ENCODE measurements around the gene PVALB.

Gene PVALB

DNA sequence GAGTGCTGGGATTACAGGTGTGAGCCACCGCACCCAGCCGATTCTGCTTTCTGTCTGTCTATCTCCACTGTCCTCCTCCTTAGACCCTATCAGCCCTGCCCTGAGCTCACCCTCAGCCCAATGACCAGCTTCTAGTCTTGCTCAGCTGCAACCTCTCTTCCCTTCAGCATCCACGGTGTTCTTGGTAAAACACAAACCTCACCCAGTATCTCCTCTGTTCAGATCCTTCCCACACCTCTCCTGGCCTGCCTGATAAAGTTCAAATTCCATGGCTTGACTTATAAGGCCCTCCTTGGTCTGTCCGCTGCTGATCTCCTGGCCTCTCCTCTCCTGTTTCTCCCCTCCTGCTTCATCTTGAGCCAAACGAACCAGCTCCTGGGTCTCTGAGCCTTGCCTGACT lies 29.4 kb upstream of the PVALB start:
- DNase-seq, result no peak

DNA sequence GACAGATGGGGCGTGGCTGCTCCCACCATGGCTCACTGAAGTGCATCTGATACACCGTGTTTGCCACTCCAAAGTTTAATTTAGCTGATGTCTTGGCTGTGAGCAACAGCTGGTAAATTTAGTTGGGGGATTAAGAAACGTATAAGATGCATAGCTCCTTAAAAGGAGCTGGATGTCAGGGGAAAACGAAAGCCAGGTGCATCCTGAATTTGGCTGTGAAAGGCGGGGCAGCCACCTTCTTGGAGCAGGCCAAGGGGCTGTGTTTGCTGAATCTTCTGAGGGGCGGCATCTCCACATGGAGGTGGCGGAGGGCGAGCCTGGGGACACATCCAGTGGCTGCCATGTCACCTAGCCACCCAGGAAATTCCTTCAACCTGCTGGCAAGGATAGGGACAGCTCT lies 23.3 kb upstream of the PVALB start:
- DNase-seq, result no peak

DNA sequence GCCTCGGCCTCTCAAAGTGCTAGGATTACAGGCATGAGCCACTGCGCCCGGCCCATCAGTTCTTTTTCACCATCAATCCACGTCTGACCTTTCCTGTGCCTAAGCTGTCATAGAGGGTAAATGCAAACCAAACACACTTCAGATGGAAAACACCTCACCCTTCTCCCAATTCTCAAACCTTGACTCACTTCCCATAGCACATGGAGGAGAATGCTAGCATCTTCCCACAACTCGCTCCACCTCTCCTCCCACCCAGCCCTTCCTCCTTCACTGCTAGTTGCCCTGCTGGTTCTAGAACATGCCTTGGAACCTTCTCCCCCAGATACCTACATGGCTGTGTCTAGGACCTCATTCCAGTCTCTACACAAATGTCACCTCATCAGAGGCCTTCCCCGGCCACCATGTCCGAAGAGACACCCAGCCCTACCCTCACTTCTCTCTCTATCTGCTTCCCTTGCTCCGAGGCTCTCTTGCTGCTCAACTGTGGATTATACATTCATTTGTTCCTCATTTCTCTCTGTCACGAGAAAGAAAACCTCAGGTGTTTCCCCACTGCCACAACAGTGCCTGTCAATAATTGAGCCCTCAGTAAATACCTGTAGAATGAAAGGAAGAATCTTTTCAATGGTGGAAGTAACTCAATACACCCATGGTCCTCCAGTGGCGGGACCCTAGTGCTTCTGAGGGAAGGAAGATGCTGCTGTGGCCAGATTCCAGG lies 22.7 kb upstream of the PVALB start:
- no peak for DNase-seq

DNA sequence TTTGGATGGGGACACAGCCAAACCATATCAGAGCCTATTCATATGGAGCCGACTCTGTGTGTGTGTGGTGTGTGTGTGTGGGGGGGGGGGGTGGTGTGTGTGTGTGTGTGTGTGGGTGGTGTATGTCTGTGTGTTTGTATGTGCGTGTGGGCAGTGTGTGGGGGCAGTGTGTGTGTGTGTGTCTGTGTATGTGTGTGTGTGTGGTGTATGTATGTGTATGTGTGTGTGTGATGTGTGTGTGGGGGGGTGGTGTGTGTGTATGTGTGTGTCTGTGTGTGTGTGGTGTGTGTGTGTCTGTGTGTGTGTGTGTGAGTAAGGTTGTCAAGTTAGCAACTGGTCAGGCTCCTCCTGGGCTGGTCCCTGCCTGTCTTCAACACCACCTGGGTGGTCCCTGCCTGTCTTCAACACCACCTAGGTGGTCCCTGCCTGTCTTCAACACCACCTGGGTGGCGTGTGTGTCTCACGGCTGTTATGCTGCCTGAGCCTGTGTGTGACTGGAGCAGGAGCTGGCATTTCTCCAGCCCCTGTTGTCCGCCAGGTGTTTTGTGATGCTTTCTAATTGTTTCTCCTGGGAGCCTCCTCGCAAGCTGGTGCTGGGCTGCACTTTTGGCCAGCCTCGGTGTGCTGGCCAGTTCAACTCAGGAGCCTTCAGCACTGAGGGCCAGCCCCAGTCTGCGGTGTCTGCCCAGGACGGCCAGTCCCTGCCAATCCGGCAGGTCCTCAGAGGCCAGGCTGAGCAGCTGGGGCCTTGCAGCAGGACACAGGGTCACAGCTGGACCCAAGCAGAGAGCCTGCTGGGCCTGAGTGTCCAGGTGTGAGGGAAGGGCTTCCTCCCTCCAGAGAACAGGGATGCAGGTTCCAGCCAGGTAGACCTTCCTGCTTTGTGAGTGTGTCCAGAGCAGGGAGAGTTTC lies 21.5 kb upstream of the PVALB start:
- DNase-seq, result no peak

DNA sequence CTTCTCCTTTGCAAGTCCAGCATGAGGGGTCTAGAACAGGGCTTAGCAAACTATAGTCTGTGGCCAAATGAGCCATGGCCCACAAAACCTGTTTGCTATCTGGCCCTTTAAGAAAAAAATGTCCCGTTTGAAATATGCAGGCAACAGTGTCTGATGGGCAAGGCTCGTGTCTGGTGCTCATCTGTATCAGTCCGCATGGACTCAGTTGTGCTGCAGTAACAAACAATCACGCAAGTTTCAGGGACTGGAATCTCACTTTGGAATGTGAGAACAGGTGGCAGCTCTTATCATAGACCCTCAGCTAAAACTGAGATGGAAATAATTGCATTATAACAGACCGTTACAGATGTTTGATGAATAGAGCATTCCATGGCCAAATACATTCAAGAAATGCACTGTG lies 19.1 kb upstream of the PVALB start:
- no peak for DNase-seq

DNA sequence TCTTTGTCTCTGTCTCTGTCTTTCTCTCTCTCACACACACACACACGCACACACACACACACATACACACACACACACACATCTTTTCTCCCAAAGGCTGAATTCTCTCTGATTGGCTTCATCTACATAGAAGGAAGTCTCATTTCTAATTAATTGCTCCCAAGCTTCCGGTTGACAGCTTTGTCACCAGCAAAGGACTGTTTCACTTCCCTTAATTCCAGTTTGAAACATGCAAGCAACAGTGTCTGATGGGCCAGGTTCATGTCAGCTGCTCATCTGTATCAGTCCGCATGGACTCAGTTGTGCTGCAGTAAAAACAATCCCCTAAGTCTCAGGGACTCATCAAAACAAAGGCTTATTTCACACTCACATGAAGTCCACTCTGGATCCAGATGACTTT lies 16.2 kb upstream of the PVALB start:
- no peak for DNase-seq

DNA sequence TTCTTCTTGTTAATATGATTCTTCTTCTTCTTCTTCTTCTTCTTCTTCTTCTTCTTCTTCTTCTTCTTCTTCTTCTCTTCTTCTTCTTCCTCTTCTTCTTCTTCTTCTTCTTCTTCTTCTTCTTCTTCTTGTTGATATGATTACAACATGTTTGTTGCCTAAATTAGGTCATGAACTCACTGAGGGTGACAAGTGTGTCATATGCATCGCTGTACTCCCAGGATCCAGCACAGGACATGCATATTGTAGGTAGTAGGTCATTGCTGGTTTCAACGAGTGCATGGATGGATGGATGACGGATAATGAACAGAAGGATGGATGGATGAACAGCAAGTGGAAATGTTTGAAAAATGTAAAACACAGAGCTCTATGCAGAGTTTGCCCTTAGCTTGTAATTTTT lies 14.9 kb upstream of the PVALB start:
- DNase-seq, result no peak

DNA sequence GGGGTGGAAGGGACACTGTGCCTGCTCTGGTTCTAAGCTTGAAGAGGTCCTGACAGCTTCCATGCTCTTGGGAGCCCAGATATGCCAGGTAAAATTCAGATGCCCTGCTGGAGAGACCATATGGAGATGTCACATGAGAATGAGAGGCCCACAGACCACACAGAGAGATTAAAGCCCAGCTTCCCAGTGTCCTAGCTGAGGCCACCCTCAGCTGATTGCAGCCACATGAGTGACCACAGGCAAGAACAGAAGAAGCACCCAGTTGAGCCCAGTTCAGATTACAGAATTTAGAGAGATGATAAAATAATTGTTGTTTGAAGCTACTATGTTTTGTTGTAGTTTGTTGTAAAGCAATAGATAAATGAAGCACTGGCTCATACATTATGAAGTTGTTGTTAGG lies 14.4 kb upstream of the PVALB start:
- no peak for DNase-seq

DNA sequence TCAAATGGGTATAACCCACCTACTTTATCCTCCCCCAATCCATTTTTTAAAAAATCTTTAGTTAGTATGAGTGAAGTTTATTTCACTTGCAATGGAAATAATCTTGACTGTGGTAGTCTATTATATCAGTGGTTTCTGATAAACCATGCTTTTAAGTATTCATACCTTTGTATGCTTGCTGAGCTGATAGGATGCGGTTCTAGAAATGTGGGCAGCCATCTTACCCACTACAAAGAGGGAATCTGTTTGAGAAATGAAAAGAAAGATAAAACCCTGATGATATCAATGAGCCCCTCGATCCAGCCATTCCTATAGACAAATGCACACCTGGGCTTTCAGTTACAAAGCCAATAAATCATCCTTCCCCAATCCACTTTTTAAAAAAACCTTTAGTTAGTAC lies 13.8 kb upstream of the PVALB start:
- no peak for DNase-seq

DNA sequence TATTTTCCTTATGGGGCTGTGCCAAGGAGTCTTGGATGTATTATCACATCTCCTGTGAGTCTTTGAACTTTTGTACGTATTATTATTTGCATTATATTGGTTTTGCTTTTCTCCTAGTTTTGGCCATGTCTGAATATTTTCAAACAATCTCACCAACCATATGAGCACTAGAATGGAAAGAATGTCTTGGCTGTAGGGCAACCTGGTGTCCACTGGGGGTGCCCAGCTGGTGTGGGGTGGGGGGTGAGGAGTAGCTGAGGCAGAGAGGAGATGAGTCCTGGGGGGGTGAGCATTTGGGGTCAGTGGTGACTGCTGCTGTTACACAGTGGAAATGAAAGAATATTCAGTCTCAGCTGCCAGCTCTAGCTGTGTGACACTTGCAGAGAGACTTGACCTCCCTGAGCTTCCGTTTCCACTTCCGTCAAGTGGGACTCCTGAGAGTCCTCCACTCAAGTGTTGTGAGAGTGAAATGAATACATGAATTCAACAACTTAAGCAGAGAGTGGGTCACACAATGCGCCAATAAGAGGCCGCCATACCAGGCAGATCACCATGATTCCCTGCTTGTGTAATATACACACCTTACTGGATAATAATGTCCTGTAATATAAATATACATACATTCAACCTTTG lies 12.7 kb upstream of the PVALB start:
- no peak for DNase-seq

DNA sequence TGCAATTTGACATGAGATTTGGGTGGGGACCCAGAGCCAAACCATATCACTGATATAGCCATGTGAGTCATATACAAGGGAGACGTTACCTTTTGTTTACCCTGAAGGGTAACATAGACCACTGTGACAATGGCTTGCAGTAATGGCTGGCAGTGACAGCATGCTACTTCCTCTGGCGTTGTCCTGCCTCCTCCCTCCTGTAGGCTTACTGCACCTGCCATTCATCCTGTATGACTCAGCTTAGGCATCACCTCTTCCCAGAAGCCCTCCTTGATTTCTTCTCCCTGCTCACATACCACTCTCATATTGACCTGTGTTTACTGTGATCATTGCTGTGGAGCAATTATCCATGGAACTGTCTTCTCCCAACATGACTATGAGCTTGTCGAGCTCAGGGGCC lies 12.0 kb upstream of the PVALB start:
- DNase-seq, result no peak

DNA sequence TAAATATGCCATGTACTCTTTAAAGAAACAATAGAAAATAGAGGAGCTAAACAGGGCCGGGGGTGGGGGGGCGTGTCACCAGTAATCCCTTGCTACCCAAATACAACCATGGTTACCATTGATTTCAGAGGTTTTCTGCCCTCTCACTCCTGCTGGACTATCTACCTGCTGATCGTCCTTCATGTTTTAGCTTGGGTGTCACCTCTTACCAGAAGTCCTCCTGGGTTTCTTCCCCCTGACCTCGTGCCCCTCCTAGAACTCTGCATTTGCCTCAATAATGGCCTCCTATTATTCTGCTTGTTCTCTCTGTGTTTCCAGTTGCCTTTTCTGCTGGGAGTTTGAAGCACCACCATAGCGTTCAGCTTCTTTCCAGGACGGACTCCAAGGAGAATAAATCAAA lies 9.4 kb upstream of the PVALB start:
- no peak for DNase-seq

DNA sequence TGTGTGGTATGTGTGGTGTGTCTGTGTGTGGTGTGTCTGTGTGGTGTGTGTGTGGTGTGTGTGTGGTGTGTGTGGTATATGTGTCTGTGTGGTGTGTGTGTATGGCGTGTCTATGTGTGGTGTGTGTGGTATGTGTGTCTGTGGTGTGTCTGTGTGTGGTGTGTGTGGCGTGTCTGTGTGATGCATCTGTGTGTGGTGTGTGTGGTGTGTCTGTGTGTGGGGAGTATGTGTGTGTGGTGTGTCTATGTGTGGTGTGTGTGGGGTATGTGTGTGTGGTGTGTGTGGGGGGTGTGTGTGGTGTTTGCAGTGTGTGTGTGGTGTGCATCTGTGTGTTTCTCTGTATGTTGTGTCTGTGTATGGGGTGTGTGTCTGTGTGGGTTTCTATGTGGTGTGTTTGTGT lies 7.8 kb upstream of the PVALB start:
- DNase-seq, result no peak

DNA sequence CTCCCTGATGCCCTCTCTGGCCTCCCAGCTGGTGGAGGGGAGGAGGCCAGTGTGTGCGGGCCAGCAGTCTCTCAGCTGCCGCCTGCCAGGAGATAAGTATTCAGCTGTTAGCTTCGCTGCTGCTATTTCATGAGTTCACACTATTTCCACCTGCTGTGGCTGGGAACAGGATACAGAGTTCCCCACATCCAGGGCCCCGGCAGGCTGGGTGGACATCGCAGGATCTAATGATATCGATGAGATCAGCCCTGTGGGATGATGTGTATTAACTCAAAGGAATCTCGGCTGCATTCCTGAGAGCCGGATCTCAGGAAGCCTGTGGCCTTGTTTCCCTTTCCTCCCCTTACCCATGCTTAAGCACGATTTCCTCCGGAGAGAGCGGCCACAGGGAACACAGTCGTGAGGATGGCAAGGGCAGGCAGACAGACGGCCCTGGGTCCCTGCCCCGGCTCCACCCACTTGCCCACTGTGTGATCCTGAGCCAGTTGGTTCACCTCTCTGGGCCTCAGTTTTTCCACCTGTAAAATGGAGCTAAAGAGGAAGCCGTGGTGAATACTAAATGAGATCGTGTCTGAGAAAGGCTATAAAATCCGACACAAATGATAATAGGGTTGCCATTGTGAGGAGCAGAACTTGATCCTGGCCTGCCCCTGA lies 6.5 kb upstream of the PVALB start:
- no peak for DNase-seq

DNA sequence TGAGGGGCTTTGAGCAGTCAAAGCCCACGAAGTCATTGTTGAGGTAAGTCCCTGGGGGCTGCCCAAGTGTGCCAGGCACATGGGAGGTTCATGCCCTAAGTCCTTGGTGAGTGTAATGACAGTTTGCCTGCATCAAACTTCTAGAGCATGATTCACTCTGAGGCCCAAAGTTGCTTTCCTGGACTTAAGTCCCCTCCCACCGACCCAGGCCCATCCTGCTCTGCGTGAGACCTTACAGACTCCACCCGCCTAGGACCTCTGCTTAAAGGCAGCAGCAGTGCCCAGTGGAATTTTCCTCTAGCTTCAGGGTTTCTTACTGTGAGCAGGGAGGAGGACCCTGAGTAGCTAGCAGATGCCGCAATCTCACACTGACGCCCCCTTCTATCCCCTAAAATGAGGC lies 5.7 kb upstream of the PVALB start:
- DNase-seq, result no peak

DNA sequence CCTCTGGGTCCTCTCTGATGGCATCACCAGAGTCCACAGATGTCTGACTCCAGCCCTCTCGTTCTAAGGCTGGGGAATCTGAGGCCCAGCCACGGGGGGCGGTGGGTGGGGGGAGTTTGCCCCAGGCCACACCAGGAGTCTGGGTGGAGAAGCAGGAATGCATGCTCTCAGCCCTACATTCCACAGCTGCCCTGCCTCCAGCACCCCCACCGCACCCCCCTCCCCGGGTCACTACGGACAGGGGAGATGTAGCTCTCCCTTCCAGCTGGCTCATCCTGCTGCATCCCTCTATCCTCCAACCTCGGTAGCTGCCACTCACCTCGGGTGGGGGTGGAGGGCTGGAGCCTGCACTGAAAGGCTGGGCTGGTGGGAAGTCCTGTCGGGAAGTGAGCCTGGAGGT lies 2.3 kb upstream of the PVALB start:
- no peak for DNase-seq

DNA sequence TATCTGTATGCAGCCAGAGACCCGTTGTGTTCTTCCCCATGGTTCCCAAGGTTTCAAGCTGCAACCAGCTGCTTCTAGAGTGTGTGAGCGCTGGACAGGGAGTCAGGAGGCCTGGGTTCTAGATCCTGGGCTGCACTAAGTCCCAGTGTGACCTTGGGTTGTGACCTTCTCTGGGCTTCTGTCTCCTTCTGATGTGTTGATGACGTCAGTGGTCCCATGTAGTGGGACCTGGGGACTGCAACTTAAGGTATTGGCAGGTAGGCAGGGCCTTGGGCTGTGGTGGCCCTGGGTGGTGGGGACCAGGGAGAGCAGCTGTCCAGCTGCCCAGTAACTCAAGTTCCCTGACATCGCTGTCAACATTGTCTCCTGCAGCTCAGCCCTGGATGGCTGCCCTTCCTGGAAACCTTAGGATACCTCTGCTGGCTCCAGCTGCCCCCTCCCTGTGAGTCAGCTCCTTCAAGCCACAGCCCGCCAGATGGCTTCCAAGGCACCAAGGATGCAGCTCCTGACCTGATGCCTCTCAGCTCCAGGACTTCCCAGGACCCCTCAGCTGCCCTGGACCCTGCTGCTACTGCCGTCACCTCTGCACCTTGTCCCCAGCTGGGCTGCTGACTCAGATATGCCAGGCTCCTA lies 1.3 kb upstream of the PVALB start:
- DNase-seq, result no peak

DNA sequence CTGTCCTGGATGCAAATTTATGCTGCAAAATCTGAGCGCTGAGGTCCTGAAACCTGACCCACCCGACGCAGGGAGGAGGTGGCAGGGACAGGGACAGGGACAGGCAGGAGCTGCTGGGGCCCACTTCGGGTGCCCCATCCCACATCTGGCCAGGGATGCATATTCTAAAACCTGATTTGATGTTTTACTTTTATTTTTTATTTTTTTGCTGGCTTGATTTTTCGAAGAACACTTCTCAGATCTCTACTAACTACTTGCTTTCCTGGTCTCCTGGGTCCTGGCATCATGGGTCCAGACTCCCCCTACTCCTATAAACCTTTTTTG lies 652 bp upstream of the PVALB start:
- DNase-seq, result no peak

DNA sequence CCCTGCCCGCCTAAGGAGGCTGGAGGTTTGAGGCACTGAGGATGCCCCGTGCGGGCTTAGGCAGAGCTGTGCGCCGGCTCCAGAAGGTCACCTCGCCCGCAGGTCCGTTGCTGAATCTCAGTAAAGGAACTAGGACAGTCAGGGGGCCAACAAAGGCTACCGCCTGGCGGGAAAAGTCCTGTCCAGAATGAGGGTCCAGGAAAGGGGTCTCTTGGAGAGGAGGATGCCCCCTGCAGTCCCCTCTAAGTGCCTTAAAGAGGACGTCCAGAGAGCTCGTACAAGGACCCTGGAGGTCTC lies 548 bp downstream of the PVALB start:
- no peak for DNase-seq

DNA sequence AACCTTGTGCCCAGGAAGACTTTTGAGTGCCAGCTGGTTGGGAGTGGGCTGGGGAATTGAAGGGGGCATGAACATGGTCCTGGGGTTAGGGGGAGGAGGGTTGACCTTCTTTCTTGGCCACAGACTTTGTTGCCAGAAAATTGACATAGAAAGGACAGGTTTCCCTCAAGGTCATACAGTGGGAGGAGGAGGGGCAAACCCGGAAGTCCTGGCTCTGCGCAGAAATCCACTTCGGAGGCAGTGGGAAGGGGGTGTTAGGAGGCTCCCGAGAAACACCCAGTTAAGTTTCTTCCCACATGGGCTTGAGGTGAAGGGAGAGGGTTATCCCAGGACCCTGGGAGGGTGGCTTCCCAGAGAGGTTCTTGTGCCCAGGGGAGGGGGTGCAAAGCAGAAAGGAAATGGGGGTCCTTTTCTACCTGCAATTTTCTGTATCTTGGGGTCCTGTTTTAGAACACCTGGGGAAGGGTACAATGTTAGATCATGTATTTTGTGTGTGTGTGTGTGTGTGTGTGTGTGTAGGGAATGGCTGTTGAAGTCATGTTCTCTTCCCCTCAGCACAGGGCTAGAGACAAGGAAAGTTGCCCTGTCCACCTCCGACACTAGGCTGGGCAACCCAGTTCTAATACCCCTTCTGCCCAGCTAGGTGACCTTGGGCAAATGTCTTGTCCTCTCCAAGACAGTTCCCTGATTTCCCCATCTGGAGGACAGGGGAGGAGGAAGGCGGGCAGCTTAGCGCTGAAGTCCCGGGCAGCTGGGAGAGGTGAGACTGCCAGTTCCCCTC lies 1.1 kb downstream of the PVALB start:
- DNase-seq, result no peak

DNA sequence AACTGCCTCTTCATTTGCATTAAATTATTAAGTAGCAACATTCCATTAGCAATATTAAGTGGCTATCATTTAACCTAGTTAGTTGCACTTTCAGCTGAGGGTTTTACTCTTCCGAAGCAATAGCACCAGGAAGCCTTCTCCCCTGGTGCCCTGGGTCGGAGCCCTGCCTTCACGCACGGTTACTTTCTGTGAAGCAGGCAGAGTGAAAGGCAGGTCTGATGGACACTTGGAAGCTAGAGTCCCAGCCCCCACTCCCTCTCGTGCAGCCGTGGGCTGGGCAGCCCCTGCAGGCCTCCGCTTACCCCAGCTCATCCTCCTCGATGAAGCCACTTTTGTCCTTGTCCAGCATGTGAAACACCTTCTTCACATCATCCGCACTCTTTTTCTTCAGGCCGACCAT lies 2.0 kb downstream of the PVALB start:
- no peak for DNase-seq

DNA sequence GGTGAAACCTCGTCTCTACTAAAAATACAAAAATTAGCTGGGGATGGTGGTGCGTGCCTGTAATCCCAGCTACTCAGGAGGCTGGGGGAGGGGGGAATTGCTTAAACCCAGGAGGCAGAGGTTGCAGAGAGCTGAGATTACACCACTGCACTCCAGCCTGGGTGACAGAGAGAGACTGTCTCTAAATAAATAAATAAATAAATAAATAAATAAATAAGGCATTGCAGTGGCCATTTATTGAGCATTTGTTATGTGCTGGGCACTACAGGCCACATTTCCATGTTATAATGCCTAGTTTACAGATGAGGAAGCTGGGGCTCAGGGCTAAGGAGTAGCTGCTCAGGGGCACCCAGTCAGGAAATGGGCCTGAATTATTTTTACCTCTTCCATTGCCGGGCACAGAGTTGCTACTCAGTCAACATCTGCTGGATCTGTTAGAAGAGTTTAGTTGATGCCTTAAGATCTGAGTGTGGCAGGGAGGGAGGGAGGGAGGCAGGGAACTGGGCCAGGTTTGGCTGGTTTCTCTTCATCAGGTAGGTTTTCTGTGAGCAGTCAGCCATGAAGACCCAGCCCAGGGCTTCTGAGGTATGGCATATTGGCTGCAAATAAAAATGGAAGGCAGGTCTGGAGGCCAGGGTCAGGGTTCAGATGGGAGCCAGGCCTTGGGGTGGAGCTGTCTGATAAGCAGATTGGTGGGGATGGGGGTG lies 5.6 kb downstream of the PVALB start:
- DNase-seq, result no peak

Measured in NCI-H2081 treated with DMSO at 0.1 percent for 48 hours (cell line).